Measurements from ENCODE around the gene NLGN3.

Gene NLGN3

DNA sequence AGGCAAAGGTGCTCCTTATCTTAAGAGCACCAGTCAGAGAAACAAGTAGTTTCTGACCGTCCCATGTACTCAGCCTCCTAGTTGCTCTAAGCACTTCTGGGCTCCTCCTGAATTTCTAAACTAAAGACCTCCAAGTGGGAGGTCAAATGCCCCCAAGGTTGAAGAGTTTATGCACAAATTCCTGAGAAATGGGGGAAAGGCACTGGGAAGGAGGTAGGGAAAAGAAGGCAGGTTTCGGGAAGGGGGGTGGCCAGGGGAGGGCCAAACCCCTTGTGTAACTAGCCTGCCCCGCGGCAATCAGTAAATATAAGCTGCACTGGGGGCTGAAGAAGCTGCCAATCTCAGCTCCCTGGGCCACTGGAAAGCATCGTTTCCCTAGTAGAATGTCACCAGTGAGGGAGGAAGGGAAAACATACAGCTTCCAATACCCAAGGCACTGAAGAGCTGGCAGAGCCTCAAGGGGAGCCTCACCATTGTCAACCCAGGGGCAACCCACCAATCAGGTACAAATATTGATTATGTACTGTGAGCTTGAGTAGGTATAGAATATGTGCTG, 45.6 kb upstream of the NLGN3 start:
- no peak for TF ChIP-seq CTCF (IDR thresholded peaks at IDR 0.05; ENCODE audit: insufficient read depth, low read depth, low read length, missing control alignments)
- no peak for DNase-seq (ENCODE audit: low read depth)
- no peak overlapping the region for H3K4me3 ChIP-seq (ENCODE audit: low read length)

DNA sequence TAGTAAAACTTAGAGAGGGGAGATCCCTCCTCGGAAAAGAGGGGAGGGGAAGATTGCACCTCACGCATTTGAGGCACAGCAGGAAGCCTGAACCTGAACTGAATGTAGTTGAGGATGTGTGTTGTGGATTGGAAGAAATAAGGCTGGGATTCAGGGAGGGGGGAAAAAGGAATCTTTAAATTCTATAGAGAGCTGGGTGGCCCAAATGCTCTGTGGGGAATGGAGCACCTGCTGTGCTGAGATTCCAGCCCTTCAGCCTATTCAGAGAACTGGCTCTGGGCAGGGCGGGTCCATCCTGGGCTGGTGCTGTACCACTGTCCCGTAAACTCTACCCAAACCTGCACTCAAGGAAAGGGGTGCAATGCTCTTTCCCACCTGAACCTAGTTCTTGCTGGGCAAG, 44.9 kb upstream of the NLGN3 start:
- no peak overlapping the region for H3K4me3 ChIP-seq (ENCODE audit: low read length)
- TF ChIP-seq CTCF (IDR thresholded peaks at IDR 0.05; ENCODE audit: insufficient read depth, low read depth, low read length, missing control alignments): no peak
- no peak for DNase-seq (ENCODE audit: low read depth)

GRCh38 chrX:71100581-71101505, 43.8 kb upstream of the NLGN3 start:
- H3K4me3 ChIP-seq (ENCODE audit: low read length): no peak overlapping the region
- TF ChIP-seq CTCF (IDR thresholded peaks at IDR 0.05; ENCODE audit: insufficient read depth, low read depth, low read length, missing control alignments): no peak
- no peak for DNase-seq (ENCODE audit: low read depth)

DNA sequence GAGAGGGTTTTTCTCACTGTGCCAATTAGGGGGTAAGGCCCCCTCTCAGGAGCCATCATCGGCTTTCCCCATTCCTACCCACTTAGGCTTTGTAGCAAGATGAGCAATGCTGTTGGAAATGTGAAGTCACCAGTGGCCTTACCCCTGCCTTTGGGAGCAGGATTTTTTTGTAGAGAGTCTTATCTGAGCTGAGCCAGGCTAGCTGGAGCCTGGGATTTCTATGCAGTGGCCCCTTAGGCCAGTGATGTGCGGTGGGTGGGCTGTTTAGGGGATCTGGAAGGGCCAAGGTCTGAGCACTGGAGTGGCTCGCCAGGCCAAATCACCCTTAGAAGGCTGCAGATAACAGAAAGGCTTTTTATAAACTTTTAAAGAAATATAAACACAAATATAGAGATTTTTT, 42.3 kb upstream of the NLGN3 start:
- H3K4me3 ChIP-seq (ENCODE audit: low read length): no peak overlapping the region
- DNase-seq (ENCODE audit: low read depth): no peak
- TF ChIP-seq CTCF (IDR thresholded peaks at IDR 0.05; ENCODE audit: insufficient read depth, low read depth, low read length, missing control alignments): no peak

GRCh38 chrX:71103110-71103983, 41.3 kb upstream of the NLGN3 start:
- no peak for DNase-seq (ENCODE audit: low read depth)
- no peak overlapping the region for H3K4me3 ChIP-seq (ENCODE audit: low read length)
- no peak for TF ChIP-seq CTCF (IDR thresholded peaks at IDR 0.05; ENCODE audit: insufficient read depth, low read depth, low read length, missing control alignments)

GRCh38 chrX:71105628-71106027, 39.0 kb upstream of the NLGN3 start:
- H3K4me3 ChIP-seq (ENCODE audit: low read length): no peak overlapping the region
- no peak for DNase-seq (ENCODE audit: low read depth)
- no peak for TF ChIP-seq CTCF (IDR thresholded peaks at IDR 0.05; ENCODE audit: insufficient read depth, low read depth, low read length, missing control alignments)
